Amygdala (tissue), 56 donors: ENCODE data around the gene STIM1.

ENCODE experiments used
- DNase-seq, 56 donors: peaks; one replicate each; lab custom pipeline; 2025; lab: John Stamatoyannopoulos, UW

STIM1 gene

GRCh38 chr11:3964935-3965604 is 109.6 kb downstream of the STIM1 start:
- DNase-seq = no peak

- DNase-seq = no peak
Observed at GRCh38 chr11:3967695-3968094, 112.2 kb downstream of the STIM1 start.

GRCh38 chr11:3969200-3969599 is 113.7 kb downstream of the STIM1 start:
- no peak for DNase-seq

GRCh38 chr11:3969613-3970012 is 114.1 kb downstream of the STIM1 start:
- no peak for DNase-seq

- DNase-seq = no peak
Observed at GRCh38 chr11:3970108-3970507, 114.6 kb downstream of the STIM1 start.

- no peak for DNase-seq
Observed at GRCh38 chr11:3971756-3972404, 116.4 kb downstream of the STIM1 start.

GRCh38 chr11:3972431-3972830 is 117.0 kb downstream of the STIM1 start:
- no peak for DNase-seq

GRCh38 chr11:3977078-3977477 is 121.6 kb downstream of the STIM1 start:
- no peak for DNase-seq

GRCh38 chr11:3981084-3981633 is 125.7 kb downstream of the STIM1 start:
- no peak for DNase-seq

GRCh38 chr11:3982431-3982830 is 127.0 kb downstream of the STIM1 start:
- no peak for DNase-seq

- no peak for DNase-seq
Observed at GRCh38 chr11:3983101-3983500, 127.6 kb downstream of the STIM1 start.

- DNase-seq = no peak
Observed at GRCh38 chr11:3984896-3985295, 129.4 kb downstream of the STIM1 start.

GRCh38 chr11:3985631-3986030 is 130.2 kb downstream of the STIM1 start:
- DNase-seq = no peak

GRCh38 chr11:3986301-3986700 is 130.8 kb downstream of the STIM1 start:
- DNase-seq = no peak

GRCh38 chr11:3989276-3989920 is 133.9 kb downstream of the STIM1 start:
- peak in 11 of 56 donors; percentile 1 to 29 (median 10) for DNase-seq

- no peak for DNase-seq
Observed at GRCh38 chr11:3989921-3990290, 134.4 kb downstream of the STIM1 start.

- no peak for DNase-seq
Observed at GRCh38 chr11:3990406-3990805, 134.9 kb downstream of the STIM1 start.

- no peak for DNase-seq
Observed at GRCh38 chr11:3992964-3993363, 137.5 kb downstream of the STIM1 start.

- no peak for DNase-seq
Observed at GRCh38 chr11:3994030-3994640, 138.7 kb downstream of the STIM1 start.

GRCh38 chr11:3995307-3995706 is 139.8 kb downstream of the STIM1 start:
- no peak for DNase-seq

GRCh38 chr11:3995949-3996554 is 140.6 kb downstream of the STIM1 start:
- no peak for DNase-seq
